MCF 10A (cell line): ENCODE measurements around the gene EHMT1. TPM values are rescaled to one million over a fixed set of nuclear protein-coding genes. Genes with fewer than 3 reads are reported as not detected.

Experiments used
- BruUV-seq: library from RNA; stranded (reverse); fragments of 400-500 nt; replicated peaks from 2 replicates; lab custom pipeline; 2021; lab: Mats Ljungman, UMichigan
- CTCF ChIA-PET: fragments of 300-600 bp; sonication (Branson Sonifier 250); formaldehyde crosslinking; extraction: SDS; loops from one replicate; lab custom pipeline; 2021; ENCODE audit warnings: antibody characterized with exemption, inconsistent platforms; lab: Yijun Ruan, JAX
- POLR2A ChIA-PET: fragments of 300-600, 350-650 bp; sonication (Branson Sonifier 250); formaldehyde crosslinking; extraction: SDS; loops from one replicate; lab custom pipeline; 2020; ENCODE audit warnings: antibody characterized with exemption, inconsistent platforms; lab: Yijun Ruan, JAX
- DNase-seq: peaks from one replicate; pipeline ENCODE4 v3.0.0-alpha.2; 2018; ENCODE audit not compliant: unreplicated experiment
- H3K27ac Mint-ChIP-seq: one replicate; pipeline ENCODE4 v1.8.0; 2022; ENCODE audit warnings: mild to moderate bottlenecking, low read depth, mixed read lengths; ENCODE audit not compliant: unreplicated experiment
- H3K27me3 Mint-ChIP-seq: one replicate; pipeline ENCODE4 v1.8.0; 2022; ENCODE audit warnings: mixed read lengths; ENCODE audit not compliant: insufficient read depth, unreplicated experiment
- H3K36me3 Mint-ChIP-seq: one replicate; pipeline ENCODE4 v1.8.0; 2022; ENCODE audit warnings: mild to moderate bottlenecking, moderate library complexity, mixed read lengths; ENCODE audit not compliant: insufficient read depth, unreplicated experiment
- H3K4me1 Mint-ChIP-seq: one replicate; pipeline ENCODE4 v1.8.0; 2022; ENCODE audit warnings: mixed read lengths; ENCODE audit not compliant: insufficient read depth, unreplicated experiment
- H3K4me3 Mint-ChIP-seq: one replicate; pipeline ENCODE4 v1.8.0; 2022; ENCODE audit warnings: mild to moderate bottlenecking, moderate library complexity, mixed read lengths; ENCODE audit not compliant: unreplicated experiment
- H3K9me3 Mint-ChIP-seq: one replicate; pipeline ENCODE4 v1.8.0; 2022; ENCODE audit warnings: mixed read lengths; ENCODE audit not compliant: unreplicated experiment
- intact Hi-C: fragments of 100-400 bp; cut with micrococcal nuclease; formaldehyde crosslinking; loops from 2 replicates; pipeline ENCODE4 v1.14.1; 2022
- total RNA-seq: library from RNA; stranded (reverse); gene quantifications from 2 replicates; pipeline ENCODE4 v1.2.3, GENCODE V29; 2022
- TF ChIP-seq, protein P1 (sequence below): fragments of 200-600 bp; IDR thresholded peaks from one replicate; pipeline ENCODE4 v1.8.0; 2022; ENCODE audit warnings: antibody characterized with exemption, mild to moderate bottlenecking; ENCODE audit not compliant: unreplicated experiment

Gene EHMT1
- total RNA-seq, 1 experiment from 2014 or later, result 79.7 TPM

DNA sequence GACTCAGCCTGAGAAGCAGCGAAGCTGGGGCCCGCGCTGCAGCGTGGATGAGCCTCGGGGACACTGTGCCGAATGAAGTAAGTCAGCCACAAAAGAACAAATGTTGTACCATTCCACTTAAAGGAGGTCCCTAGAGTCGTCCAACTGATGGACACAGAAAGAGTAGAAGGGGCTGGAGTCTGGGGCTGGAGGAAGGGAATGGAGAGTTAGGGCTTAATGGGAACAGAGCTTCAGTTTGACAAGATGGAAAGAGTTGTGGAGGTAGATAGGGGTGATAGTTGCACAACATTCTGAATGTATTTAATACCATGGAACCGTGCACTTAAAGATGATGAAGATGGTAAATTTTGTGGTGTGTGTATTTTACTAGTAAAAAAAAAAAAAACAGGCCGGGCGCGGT lies 119.9 kb downstream of the EHMT1 start:
- BruUV-seq, result no TSS peak
- DNase-seq, result no peak
- no peak overlapping the region for H3K27ac Mint-ChIP-seq
- peaks cover 43% of the 10 kb centered on the region for H3K36me3 Mint-ChIP-seq
- H3K4me3 Mint-ChIP-seq, result no peak overlapping the region
- peaks cover 8% of the 10 kb centered on the region for H3K9me3 Mint-ChIP-seq
- TF ChIP-seq, protein P1, sequence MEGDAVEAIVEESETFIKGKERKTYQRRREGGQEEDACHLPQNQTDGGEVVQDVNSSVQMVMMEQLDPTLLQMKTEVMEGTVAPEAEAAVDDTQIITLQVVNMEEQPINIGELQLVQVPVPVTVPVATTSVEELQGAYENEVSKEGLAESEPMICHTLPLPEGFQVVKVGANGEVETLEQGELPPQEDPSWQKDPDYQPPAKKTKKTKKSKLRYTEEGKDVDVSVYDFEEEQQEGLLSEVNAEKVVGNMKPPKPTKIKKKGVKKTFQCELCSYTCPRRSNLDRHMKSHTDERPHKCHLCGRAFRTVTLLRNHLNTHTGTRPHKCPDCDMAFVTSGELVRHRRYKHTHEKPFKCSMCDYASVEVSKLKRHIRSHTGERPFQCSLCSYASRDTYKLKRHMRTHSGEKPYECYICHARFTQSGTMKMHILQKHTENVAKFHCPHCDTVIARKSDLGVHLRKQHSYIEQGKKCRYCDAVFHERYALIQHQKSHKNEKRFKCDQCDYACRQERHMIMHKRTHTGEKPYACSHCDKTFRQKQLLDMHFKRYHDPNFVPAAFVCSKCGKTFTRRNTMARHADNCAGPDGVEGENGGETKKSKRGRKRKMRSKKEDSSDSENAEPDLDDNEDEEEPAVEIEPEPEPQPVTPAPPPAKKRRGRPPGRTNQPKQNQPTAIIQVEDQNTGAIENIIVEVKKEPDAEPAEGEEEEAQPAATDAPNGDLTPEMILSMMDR, result no peak
- intact Hi-C loops, result no loop called here
- POLR2A ChIA-PET, result interaction anchor here (1.4 kb wide), 1 partner anchor 11 kb away, joined by 3 read pairs; no protein-coding TSS in a partner anchor
- H3K27me3 Mint-ChIP-seq, result no peaks in the 10 kb centered on the region
- CTCF ChIA-PET, result interaction anchor here (0.6 to 0.7 kb wide), 2 partner anchors 52 to 195 kb away, joined by 3 to 4 read pairs; no protein-coding TSS in a partner anchor
- H3K4me1 Mint-ChIP-seq, result no peaks in the 10 kb centered on the region

DNA sequence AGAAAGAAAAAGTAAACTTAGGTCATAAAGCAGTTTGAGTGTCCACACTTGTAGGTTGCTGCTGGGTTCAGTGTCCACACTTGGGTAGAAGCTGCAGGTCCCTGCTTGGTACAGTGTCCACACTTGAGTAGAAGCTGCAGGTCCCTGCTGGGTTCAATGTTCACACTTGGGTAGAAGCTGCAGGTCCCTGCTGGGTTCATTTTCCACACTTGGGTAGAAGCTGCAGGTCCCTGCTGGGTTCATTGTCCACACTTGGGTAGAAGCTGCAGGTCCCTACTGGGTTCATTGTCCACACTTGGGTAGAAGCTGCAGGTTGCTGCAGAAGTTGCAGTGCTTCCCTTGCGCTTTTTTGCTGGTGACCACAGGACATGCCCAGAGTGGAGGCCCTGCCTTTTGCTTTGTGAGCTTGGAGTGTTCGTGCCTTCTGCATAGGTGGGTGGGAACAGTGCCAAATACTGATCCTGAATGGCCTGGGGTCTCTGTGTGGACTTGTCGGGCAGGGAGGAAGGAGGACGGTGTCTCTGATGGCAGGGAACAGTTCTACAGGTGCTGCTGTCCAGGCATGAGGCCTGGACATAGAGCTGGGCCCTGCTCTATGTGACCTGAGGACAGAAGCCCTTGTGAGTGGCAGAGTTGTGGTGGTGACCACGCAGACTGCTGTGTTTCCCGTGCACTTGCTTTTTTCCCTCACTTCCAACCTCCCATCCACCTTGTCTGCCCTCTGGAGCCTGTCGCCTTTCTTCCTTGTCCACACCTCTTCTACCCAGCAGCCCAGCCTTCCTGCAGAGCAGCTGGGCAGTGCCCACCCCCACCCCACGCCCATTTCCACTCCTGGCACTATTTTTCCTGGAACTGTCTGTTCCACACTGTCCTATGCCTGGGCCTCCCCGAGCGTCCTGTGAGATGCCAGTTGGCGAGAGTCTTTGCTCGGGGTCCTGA lies 120.8 kb downstream of the EHMT1 start:
- intact Hi-C loops, result no loop called here
- ChIA-PET CTCF (interaction anchor here (0.6 kb wide), 2 partner anchors 107 to 196 kb away, joined by 3 to 4 read pairs; no protein-coding TSS in a partner anchor), POLR2A (interaction anchor here (1.4 kb wide), 1 partner anchor 10 kb away, joined by 3 read pairs; no protein-coding TSS in a partner anchor)
- no peak for DNase-seq
- no peaks in the 10 kb centered on the region for H3K9me3 Mint-ChIP-seq
- H3K36me3 Mint-ChIP-seq, result peaks cover 41% of the 10 kb centered on the region
- H3K4me1 Mint-ChIP-seq, result no peaks in the 10 kb centered on the region
- TF ChIP-seq, protein P1, result no peak
- H3K27ac Mint-ChIP-seq, result no peak overlapping the region
- no peaks in the 10 kb centered on the region for H3K27me3 Mint-ChIP-seq
- no TSS peak for BruUV-seq
- no peak overlapping the region for H3K4me3 Mint-ChIP-seq

DNA sequence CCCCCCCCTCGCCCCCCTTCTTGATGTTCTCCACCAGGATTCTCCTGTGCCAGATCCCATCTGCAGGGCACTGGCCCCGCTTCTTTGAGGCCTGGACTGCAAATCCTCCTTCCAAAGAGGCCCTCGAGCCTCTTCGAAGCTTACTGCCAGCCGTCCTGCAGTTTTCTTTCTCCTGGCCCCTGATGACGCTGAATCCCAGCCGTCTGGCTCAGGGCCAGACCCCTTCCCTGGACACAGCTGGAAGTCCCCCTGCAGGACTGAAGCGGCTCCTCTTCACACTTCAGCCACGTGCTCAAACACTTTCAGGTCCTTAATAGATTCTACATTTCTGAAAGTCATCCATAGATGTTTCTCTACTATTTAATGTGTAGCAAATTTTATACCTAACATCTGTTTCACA lies 121.5 kb downstream of the EHMT1 start:
- Mint-ChIP-seq H3K4me1 (no peaks in the 10 kb centered on the region), H3K27me3 (no peaks in the 10 kb centered on the region), H3K27ac (no peak overlapping the region), H3K9me3 (no peaks in the 10 kb centered on the region), H3K4me3 (no peak overlapping the region), H3K36me3 (peaks cover 46% of the 10 kb centered on the region)
- intact Hi-C loops, result no loop called here
- BruUV-seq, result no TSS peak
- TF ChIP-seq, protein P1, result no peak
- DNase-seq, result no peak
- ChIA-PET POLR2A (interaction anchor here (1.4 kb wide), 1 partner anchor 10 kb away, joined by 3 read pairs; no protein-coding TSS in a partner anchor), CTCF (no interaction called here)

DNA sequence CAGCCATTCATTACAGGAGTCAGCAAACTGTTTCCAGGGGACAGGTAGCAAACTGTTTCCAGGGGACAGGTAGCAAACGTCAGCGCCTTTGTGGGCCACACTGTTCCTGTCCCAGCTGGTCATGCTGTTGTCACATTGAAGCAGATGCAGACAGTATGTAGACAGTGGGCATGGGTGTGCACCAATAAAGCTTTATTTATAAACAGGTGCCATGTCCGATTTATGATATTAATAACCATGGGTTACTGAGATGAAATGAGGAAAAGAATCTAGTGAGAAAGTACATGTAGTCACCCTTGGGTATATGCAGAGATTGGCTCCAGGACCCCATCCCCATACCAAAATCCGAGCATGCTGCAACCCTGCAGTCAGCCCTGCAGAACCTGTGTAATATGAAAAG lies 122.5 kb downstream of the EHMT1 start:
- Mint-ChIP-seq H3K9me3 (no peaks in the 10 kb centered on the region), H3K4me1 (no peaks in the 10 kb centered on the region), H3K27ac (no peak overlapping the region), H3K27me3 (no peaks in the 10 kb centered on the region), H3K36me3 (peaks cover 57% of the 10 kb centered on the region), H3K4me3 (no peak overlapping the region)
- CTCF ChIA-PET, result no interaction called here
- intact Hi-C loops, result no loop called here
- POLR2A ChIA-PET, result no interaction called here
- TF ChIP-seq, protein P1, result no peak
- DNase-seq, result no peak
- BruUV-seq, result no TSS peak
